GM18499 (cell line): ENCODE data around the gene GLE1.
"Not testable (repeated sequence)": the region's sequence is repeated elsewhere in the genome, so short reads cannot be mapped to it uniquely, and the experiment has no call there.

Experiments
- ATAC-seq: cut with Tn5 transposase; IDR thresholded peaks from one replicate; pipeline ENCODE4 v1.9.1; 2021; ENCODE audit warnings: moderate number of reproducible peaks; ENCODE audit not compliant: insufficient read depth, unreplicated experiment

Gene GLE1

GRCh38 chr9:128550770-128551656 is 46.5 kb downstream of the GLE1 start:
- no peak for ATAC-seq

GRCh38 chr9:128551657-128552152 is 47.2 kb downstream of the GLE1 start:
- ATAC-seq = no peak

- ATAC-seq = peak; percentile 39
Observed at GRCh38 chr9:128552153-128552743, 47.7 kb downstream of the GLE1 start, which contains the start of gene SPTAN1. TSS of gene SPTAN1 (plus strand) at chr9:128552587. CDS start at chr9:128566741, 14,154 bp downstream.

GRCh38 chr9:128552744-128553440 is 48.4 kb downstream of the GLE1 start:
- ATAC-seq = peak; percentile 23

- ATAC-seq = no peak
Observed at GRCh38 chr9:128553728-128554127, 49.2 kb downstream of the GLE1 start.

- ATAC-seq = no peak
Observed at GRCh38 chr9:128554155-128554862, 49.8 kb downstream of the GLE1 start.

- no peak for ATAC-seq
Observed at GRCh38 chr9:128555180-128555721, 50.7 kb downstream of the GLE1 start.

GRCh38 chr9:128556276-128556675 is 51.8 kb downstream of the GLE1 start:
- ATAC-seq = no peak

- ATAC-seq = no peak
Observed at GRCh38 chr9:128556926-128557634, 52.6 kb downstream of the GLE1 start.

GRCh38 chr9:128558431-128559310 is 54.2 kb downstream of the GLE1 start:
- ATAC-seq = peak; percentile 64

GRCh38 chr9:128565578-128565977 is 61.1 kb downstream of the GLE1 start:
- no peak for ATAC-seq

- no peak for ATAC-seq
Observed at GRCh38 chr9:128568470-128569078, 64.1 kb downstream of the GLE1 start.

GRCh38 chr9:128575469-128575868 is 71.0 kb downstream of the GLE1 start:
- no peak for ATAC-seq

GRCh38 chr9:128575916-128576315 is 71.4 kb downstream of the GLE1 start:
- ATAC-seq = no peak

GRCh38 chr9:128577206-128577605 is 72.7 kb downstream of the GLE1 start:
- no peak for ATAC-seq

- no peak for ATAC-seq
Observed at GRCh38 chr9:128579194-128579593, 74.7 kb downstream of the GLE1 start.

- no peak for ATAC-seq
Observed at GRCh38 chr9:128580731-128581130, 76.2 kb downstream of the GLE1 start.

- not testable (repeated sequence) for ATAC-seq
Observed at GRCh38 chr9:128585155-128585554, 80.6 kb downstream of the GLE1 start.
